Measurements from ENCODE around the gene SPG7.
A peak's percentile ranks its signal among the peaks of the same experiment; 100 is the strongest.
"Not testable (repeated sequence)": the region's sequence is repeated elsewhere in the genome, so short reads cannot be mapped to it uniquely, and the experiment has no call there.

SPG7 gene

GRCh38 chr16:89565506-89566372 lies 57.5 kb downstream of the SPG7 start:
- no peak for DNase-seq

GRCh38 chr16:89567656-89568594 lies 59.7 kb downstream of the SPG7 start:
- DNase-seq, result no peak

DNA sequence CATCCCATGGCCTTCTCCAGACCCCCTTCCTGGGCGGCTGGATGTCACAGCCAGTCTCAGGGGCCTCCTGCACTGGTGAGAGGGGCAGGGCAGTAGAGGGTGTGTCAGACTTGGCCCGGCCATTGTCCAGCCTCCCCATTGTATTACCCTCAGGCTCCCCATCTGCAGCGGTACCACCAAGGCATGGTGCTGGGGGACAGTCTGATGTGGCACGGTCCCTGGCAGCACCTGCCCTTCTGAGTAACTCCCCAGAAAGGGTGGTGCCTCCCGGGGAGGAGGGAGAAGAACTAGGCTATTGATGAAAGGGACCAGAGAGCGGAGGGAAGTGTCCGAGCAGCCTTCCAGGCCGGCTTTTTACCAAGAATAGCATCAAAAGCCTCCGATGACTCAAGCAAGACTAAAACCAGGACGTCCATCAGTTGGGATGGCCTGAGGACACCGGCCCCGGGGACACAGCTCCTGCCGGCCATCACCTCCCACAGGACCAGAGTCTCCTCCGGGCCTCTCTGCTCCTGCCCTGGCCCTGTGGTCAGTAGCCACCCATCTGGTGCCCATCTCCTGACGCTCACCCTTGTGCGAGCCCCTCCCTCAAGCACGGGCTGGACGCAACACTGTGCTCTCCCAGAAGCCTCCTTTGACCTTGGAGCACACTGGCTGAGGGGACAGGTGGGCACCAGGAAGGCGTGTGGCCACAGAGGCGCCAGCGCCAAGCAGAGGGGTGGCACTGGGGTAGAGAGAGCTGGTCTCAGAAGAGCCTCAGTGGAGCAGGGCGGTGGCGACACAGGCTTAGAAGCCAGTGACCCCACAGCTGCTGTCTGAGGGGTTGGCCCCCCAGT lies 61.5 kb downstream of the SPG7 start:
- DNase-seq, result no peak

DNA sequence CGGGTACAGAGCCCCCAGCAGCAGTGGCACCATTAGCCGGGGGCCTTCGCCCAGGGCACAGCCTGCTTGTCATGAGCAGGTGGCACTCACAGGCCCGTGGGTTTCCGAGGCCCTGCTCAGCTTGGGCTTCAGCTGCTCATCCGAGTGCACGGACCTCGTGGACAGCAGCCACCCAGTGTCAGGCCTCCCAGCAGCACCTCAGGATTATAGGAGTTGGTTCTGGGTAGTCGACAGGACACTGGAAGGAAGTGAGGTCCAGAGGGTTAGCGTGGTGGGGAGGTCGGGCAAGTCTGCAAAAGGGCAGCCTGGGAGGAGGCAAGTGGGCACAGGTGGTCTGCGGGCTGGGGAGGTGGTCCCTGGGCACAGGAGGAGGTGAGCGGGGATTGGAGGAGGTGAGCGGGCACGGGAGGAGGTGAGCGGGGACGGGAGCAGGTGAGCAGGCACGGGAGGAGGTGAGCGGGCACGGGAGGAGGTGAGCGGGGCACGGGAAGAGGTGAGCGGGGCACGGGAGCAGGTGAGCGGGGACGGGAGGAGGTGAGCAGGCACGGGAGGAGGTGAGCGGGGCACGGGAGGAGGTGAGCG lies 62.2 kb downstream of the SPG7 start:
- no peak for DNase-seq

- not testable (repeated sequence) for DNase-seq
Measured at GRCh38 chr16:89570983-89571598, 62.9 kb downstream of the SPG7 start.

DNA sequence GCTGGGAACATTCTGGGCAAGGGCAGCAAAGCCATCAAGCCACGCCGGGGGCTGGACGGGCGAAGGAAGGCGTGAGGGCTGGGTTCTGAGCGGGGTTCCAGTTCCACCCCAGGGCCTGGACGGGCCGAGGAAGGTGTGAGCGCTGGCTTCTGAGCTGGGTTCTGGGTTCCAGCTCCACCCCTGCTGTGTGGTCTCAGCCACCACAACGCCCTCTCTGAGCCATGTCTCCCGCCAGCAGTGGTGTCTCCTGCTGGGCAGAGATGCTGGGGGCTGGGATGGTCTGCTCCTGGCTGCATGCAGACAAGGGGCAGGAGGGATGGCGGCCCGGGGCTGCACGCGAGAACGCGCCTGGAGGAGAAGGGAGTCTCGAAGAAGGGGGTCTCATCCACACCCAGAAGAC lies 63.4 kb downstream of the SPG7 start:
- DNase-seq, result no peak

GRCh38 chr16:89572073-89572484 lies 63.9 kb downstream of the SPG7 start:
- no peak for DNase-seq

GRCh38 chr16:89572485-89573205 lies 64.4 kb downstream of the SPG7 start:
- DNase-seq, result no peak

GRCh38 chr16:89573826-89574680 lies 65.8 kb downstream of the SPG7 start:
- no peak for DNase-seq

DNA sequence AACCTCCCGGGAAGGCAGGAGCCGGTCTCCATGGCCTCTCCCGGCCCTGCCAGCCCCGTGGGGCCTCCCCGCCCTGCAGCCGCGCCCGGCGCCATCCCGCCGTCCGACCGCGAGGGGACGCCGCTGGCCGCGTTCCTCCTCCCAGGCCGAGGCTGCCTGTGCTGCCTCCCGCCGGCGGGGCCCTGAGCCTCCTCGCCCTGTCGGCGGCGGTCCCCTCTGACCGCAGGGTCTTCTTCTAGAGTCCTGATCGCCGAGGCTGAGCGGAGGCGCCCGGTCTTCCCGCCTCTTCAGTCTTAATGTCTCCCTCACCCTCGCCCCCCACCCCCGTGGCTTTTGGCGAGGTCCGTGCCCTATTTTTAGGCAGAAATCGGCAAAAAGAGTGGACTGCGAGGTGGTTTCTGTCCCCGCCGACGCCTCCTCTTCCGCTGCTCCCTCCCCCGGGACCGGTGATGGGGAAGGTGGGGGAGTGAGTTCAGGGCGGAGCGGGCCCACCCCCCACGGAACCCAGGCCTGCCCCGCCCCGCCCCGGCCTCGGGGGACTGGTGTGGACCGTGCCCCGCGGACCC lies 66.6 kb downstream of the SPG7 start:
- peak; percentile 12 for DNase-seq

DNA sequence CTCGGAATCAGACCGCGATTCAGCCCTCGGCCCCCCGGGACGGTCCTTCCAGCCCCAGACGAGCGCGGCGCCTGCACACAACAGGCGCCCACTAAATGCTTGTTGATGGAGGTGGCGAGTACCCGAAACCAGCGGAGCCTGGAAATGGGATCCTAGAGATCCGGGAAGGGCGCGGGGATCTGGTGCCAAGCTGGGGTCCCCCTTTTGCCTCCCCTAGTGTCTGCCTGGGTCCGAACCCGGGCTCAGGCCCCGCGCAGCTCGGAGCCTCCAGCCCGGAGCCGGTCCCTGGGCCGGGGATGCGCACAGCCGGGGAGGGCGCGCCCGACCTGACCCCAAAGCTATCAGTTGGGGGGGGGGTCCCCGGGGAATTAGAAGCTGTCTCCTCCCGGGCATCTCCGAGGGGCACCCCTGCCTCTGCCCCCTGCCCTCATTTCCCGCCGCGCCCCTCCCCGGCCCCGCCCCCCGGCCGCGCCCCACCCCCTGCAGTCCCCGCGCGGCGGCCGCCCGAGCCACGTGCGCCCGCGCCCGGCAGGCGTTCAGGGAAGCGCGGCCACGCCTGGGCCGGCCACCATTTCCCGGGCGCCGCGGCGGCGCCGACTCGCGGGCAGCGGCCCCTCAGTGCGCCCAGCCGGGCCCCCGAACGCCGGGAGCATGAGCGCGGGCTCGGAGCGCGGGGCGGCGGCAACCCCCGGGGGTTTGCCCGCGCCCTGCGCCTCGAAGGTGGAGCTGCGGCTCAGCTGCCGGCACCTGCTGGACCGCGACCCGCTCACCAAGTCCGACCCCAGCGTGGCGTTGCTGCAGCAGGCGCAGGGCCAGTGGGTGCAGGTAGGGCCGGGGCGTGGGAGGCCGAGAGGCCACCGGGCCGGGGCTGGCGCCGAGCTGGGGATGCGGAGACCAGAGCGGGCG lies 67.3 kb downstream of the SPG7 start, which contains the start of gene CPNE7:
TSS of gene CPNE7 (plus strand) at position 512 of the 906 bp plus-strand sequence. CDS start at position 652, 140 bp downstream.
- DNase-seq, result no peak

GRCh38 chr16:89576153-89577054 lies 68.2 kb downstream of the SPG7 start:
- DNase-seq, result no peak

GRCh38 chr16:89577055-89577759 lies 69.0 kb downstream of the SPG7 start:
- DNase-seq, result no peak

- no peak for DNase-seq
Measured at GRCh38 chr16:89579351-89579750, 71.1 kb downstream of the SPG7 start.

DNA sequence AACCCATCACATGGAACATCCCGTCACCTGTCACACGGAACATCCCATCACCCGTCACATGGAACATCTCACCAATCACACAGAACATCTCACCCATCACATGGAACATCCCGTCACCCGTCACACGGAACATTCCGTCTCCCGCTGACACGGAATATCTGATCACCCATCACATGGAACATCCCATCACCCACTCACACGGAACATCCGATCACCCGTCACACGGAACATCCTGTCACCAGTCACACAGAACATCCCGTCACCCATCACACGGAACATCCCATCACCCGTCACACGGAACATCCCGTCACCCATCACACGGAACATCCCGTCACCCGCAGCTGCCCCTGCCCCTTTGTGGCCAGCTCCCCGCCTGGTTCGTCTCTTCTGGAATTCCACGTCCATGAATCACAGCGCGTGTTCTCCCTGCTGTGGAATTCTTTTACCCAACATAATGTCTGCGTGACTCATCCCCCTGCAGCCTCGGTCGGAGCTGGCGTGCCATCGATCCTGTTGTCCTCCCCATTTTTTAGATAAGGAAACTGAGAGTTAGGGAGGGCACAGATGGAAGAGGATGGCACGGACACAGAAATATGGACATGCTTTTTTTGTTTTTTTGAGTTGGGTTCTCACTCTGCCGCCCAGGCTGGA lies 73.0 kb downstream of the SPG7 start:
- no peak for DNase-seq

DNA sequence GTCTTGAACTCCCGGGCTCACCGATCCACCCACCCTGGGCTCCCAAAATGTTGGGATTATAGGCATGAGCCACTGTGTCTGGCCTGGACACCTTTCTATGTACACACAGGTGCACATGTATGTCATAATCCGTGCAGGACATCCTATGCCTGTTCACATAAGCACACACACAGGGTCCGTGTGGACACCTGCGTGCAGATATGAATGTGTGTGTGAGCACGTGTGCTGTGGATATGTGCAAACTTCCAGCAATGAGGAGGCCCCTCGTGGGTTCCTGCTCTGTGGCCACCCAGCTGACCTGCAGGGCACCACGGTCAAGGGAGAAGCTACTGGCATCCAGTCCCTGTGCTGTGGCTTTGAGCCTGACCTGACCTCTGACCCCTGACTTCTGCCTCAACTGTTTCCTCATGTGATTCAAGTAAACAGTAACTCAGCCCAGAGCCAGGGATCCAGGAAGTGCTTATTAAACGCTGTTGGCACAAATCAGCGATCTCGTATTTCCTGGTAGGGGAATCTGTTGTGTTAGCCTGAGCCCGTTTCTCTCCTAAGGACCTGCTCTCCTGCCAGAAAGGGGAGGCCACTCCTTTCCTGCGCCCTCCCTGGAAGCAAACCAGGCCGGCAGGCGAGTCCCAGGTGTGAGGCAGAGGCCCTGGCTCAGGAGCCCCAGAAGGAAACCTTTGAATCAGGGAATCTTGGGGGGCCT lies 73.8 kb downstream of the SPG7 start:
- DNase-seq, result peak; percentile 94
